Esophagus squamous epithelium (tissue), 5 donors: ENCODE measurements around the gene AFF4. TPM values are rescaled to one million over a fixed set of nuclear protein-coding genes. Genes with fewer than 3 reads are reported as not detected.
"Not testable (repeated sequence)": the region's sequence is repeated elsewhere in the genome, so short reads cannot be mapped to it uniquely, and the experiment has no call there.

Experiments
- DNase-seq: peaks from one replicate; lab custom pipeline; 2025; lab: John Stamatoyannopoulos, UW
- H3K27ac ChIP-seq, 4 donors: fragments of 200-600 bp; sonication (generic); one replicate each; pipeline ENCODE4 v1.5.1; 2016 to 2019; ENCODE audit warnings: mild to moderate bottlenecking in 1 of 4
- H3K27me3 ChIP-seq, 4 donors: fragments of 200-600 bp; sonication (generic); 1 replicate in 3 of 4; 2 replicates in 1 of 4; pipeline versions ENCODE4 v1.5.1 to v1.6.0; 2017 to 2021; ENCODE audit warnings: antibody characterized with exemption in 1 of 4
- H3K36me3 ChIP-seq, 3 donors: fragments of 200-600 bp; sonication (generic); one replicate each; pipeline ENCODE4 v1.5.1; 2016 to 2019
- H3K4me1 ChIP-seq, 3 donors: fragments of 200-600 bp; sonication (generic); one replicate each; pipeline ENCODE4 v1.5.1; 2017 to 2019
- H3K4me3 ChIP-seq, 4 donors: fragments of 200-600 bp; sonication (generic); 1 replicate in 3 of 4; 2 replicates in 1 of 4; pipeline ENCODE4 v1.5.1; 2016 to 2019; ENCODE audit warnings: mild to moderate bottlenecking in 2 of 4, moderate library complexity in 1 of 4
- H3K9me3 ChIP-seq, 3 donors: fragments of 200-600 bp; sonication (generic); one replicate each; pipeline ENCODE4 v1.5.1; 2016 to 2019
- CTCF ChIP-seq, 6 experiments: fragments of 450-650 bp in 4 of 6; fragments of 200-600 bp in 2 of 6; sonication (generic) in 2 of 6; IDR thresholded peaks; one replicate each; pipeline ENCODE4 v1.5.1; 2016 to 2019; ENCODE audit warnings: antibody characterized with exemption in 6 of 6, mild to moderate bottlenecking in 4 of 6, moderate library complexity in 4 of 6
- POLR2A ChIP-seq, 4 donors: fragments of 450-650 bp; IDR thresholded peaks; one replicate each; pipeline ENCODE4 v1.6.1; 2017; ENCODE audit warnings: antibody characterized with exemption in 4 of 4, mild to moderate bottlenecking in 4 of 4, moderate library complexity in 3 of 4
- WGBS, 2 donors: methylation state at CpG; one replicate each; pipeline ENCODE4 v1.1.5; 2018; 5-methylcytosine and 5-hydroxymethylcytosine counted together
- intact Hi-C: fragments of 100-400 bp; cut with DNase I; formaldehyde crosslinking; loops from one replicate; pipeline ENCODE4 v1.15.0; 2022
- total RNA-seq, 4 donors: library from RNA; depleted of rRNA; stranded (reverse); fragments of >200 nt; gene quantifications; one replicate each; pipeline ENCODE4 v1.1.0, GENCODE V29; 2016
- donor health status: DM: yes; HTN: yes; CAD: no.

AFF4 gene
- total RNA-seq, 4 donors from 2014 or later = 35.1 to 69.2 (median 64.0) TPM

- DNase-seq = no peak
- intact Hi-C loops = no loop called here
- no peaks in the 10 kb centered on the region for H3K27me3 ChIP-seq
- no peak overlapping the region for H3K27ac ChIP-seq
- H3K4me1 ChIP-seq = no peaks in the 10 kb centered on the region
- H3K4me3 ChIP-seq = no peak overlapping the region
- 71% methylated on average over 2 of the region's 2 CpGs for WGBS, 2 donors
- no peaks in the 10 kb centered on the region for H3K36me3 ChIP-seq
- H3K9me3 ChIP-seq = no peaks in the 10 kb centered on the region
- TF ChIP-seq CTCF (IDR thresholded peaks at IDR 0.05) (no peak), POLR2A (IDR thresholded peaks at IDR 0.05) (no peak)
Observed at GRCh38 chr5:132859889-132860437, 103.5 kb downstream of the AFF4 start.

- intact Hi-C loops = no loop called here
- H3K4me1 ChIP-seq = no peaks in the 10 kb centered on the region
- no peaks in the 10 kb centered on the region for H3K27me3 ChIP-seq
- DNase-seq = no peak
- no peak overlapping the region for H3K27ac ChIP-seq
- no peak overlapping the region for H3K4me3 ChIP-seq
- 100% methylated on average over 1 to 2 of the region's 3 CpGs for WGBS, 2 donors
- no peaks in the 10 kb centered on the region for H3K36me3 ChIP-seq
- H3K9me3 ChIP-seq = no peaks in the 10 kb centered on the region
- TF ChIP-seq POLR2A (IDR thresholded peaks at IDR 0.05) (no peak), CTCF (IDR thresholded peaks at IDR 0.05) (no peak)
Observed at GRCh38 chr5:132856011-132856410, 107.4 kb downstream of the AFF4 start.

DNA sequence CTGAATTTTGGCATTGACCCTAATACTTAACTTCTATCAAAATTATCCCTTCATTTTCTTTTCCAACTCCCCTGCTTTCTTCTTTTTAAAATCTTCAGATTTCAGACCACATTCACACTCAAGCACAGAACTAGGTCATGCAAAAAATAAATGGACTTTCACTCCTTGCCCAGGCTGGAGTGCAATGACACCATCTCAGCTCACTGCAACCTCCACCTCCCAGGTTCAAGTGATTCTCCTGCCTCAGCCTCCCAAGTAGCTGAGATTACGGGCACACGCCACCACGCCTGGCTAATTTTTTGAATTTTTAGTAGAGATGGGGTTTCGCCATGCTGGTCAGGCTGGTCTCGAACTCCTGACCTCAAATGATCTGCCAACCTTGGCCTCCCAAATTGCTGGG is 108.4 kb downstream of the AFF4 start:
- H3K27ac ChIP-seq, intact Hi-C loops, DNase-seq, H3K36me3 ChIP-seq, H3K27me3 ChIP-seq, H3K9me3 ChIP-seq, H3K4me1 ChIP-seq, H3K4me3 ChIP-seq: not testable (repeated sequence)
- 89 to 96% methylated on average over 5 of the region's 5 CpGs for WGBS, 2 donors

DNA sequence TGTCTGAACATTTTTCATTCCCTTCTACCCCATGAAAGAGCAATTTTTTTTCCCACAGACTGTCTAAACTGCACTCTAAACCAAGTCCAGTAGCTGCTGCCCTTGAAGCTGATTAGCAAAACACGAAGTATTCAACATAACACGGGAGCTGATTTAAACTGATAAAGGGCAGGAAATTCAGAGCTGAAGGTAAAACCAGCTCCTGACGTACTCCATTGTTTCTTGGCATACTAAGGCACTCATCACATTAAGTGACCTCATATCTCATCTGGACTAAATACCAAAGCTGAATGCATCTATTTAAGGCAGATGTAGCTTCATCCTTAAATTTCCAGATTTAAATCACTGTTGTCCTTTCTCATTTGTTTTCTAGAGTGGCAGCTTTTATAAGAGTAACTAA is 109.1 kb downstream of the AFF4 start:
- 45 to 51% methylated on average over 3 of the region's 3 CpGs for WGBS, 2 donors
- intact Hi-C loops = no loop called here
- Histone ChIP-seq H3K4me1 (no peaks in the 10 kb centered on the region), H3K27me3 (no peaks in the 10 kb centered on the region), H3K9me3 (no peaks in the 10 kb centered on the region), H3K36me3 (no peaks in the 10 kb centered on the region), H3K4me3 (no peak overlapping the region), H3K27ac (no peak overlapping the region)
- TF ChIP-seq POLR2A (IDR thresholded peaks at IDR 0.05) (no peak), CTCF (IDR thresholded peaks at IDR 0.05) (no peak)
- no peak for DNase-seq

DNA sequence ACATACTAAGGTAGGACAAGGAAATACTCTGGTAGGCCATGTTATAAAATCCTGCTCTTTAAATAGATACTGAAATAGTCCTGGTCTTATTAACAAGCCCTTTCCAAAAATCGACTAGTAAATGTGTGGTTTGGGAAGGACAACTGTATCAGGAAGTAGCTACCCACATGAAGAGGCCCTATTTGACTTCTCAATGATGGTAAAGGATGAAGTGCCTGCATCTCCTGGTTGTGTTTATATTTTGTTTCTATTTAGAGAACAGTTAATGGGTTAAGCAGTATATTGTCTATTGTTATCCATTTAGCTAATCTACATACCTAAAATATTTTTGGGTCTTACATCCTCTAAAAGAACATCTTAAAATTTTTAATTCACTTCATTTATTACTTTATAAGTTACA is 109.6 kb downstream of the AFF4 start:
- H3K4me1 ChIP-seq = no peaks in the 10 kb centered on the region
- H3K4me3 ChIP-seq = no peak overlapping the region
- H3K27me3 ChIP-seq = no peaks in the 10 kb centered on the region
- intact Hi-C loops = no loop called here
- no peak for TF ChIP-seq CTCF (IDR thresholded peaks at IDR 0.05)
- no peak for TF ChIP-seq POLR2A (IDR thresholded peaks at IDR 0.05)
- H3K27ac ChIP-seq = no peak overlapping the region
- no peaks in the 10 kb centered on the region for H3K36me3 ChIP-seq
- 3 to 17% methylated on average over 1 of the region's 1 CpG for WGBS, 2 donors
- H3K9me3 ChIP-seq = no peaks in the 10 kb centered on the region
- no peak for DNase-seq

DNA sequence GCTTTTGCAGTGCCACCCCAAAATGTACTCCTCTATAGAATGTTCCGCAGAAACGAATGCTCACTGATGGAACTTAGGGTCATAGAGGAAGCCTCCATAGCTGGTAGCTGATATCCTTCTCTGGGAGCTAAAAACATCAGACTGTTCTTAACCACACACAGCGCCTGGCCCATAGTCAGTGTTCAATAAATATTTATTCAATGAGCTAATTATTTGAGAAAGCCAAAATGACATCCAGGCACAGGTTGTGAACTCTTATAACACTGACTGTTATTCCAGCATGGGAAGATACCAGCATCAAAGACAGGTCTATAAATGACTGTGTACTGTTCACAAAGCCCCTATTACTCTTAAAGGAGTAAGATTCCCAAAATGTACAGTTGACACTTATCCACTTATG is 110.1 kb downstream of the AFF4 start:
- Histone ChIP-seq H3K36me3 (no peaks in the 10 kb centered on the region), H3K27me3 (no peaks in the 10 kb centered on the region), H3K4me1 (no peaks in the 10 kb centered on the region), H3K27ac (no peak overlapping the region), H3K9me3 (no peaks in the 10 kb centered on the region), H3K4me3 (no peak overlapping the region)
- no peak for DNase-seq
- 85 to 86% methylated on average over 3 of the region's 3 CpGs for WGBS, 2 donors
- TF ChIP-seq POLR2A (IDR thresholded peaks at IDR 0.05) (no peak), CTCF (IDR thresholded peaks at IDR 0.05) (no peak)
- intact Hi-C loops = no loop called here
